Neural crest cell (in vitro differentiated cells): ENCODE measurements around the gene ESRRB. TPM values are rescaled to one million over a fixed set of nuclear protein-coding genes. Genes with fewer than 3 reads are reported as not detected.

ENCODE experiments used
- DNase-seq: peaks from one replicate; pipeline ENCODE4 v3.0.0; 2021; ENCODE audit warnings: low read depth, mixed read lengths, low spot score
- H3K27ac Mint-ChIP-seq: one replicate; pipeline ENCODE4 v1.8.0; 2021; ENCODE audit warnings: mild to moderate bottlenecking, mixed read lengths; ENCODE audit not compliant: unreplicated experiment
- H3K27me3 Mint-ChIP-seq: 2 replicates; pipeline ENCODE4 v1.8.0; 2021; ENCODE audit warnings: low read depth, mild to moderate bottlenecking, mixed read lengths
- H3K36me3 Mint-ChIP-seq: 2 replicates; pipeline ENCODE4 v1.8.0; 2021; ENCODE audit warnings: low read depth, mild to moderate bottlenecking, mixed read lengths
- H3K4me1 Mint-ChIP-seq: 2 replicates; pipeline ENCODE4 v1.8.0; 2021; ENCODE audit warnings: mixed read lengths
- H3K4me3 Mint-ChIP-seq: one replicate; pipeline ENCODE4 v1.8.0; 2021; ENCODE audit warnings: mild to moderate bottlenecking, mixed read lengths
- H3K9me3 Mint-ChIP-seq: 2 replicates; pipeline ENCODE4 v1.8.0; 2021; ENCODE audit warnings: mixed read lengths
- CTCF ChIP-seq: fragments of 200-600 bp; sonication (generic); conservative IDR thresholded peaks from 2 replicates; pipeline ENCODE4 v1.5.0; 2021; ENCODE audit warnings: antibody characterized with exemption, mild to moderate bottlenecking
- total RNA-seq: library from RNA; stranded (reverse); gene quantifications from 2 replicates; pipeline ENCODE4 v1.2.1, GENCODE V29; 2021

Gene ESRRB
- total RNA-seq, 1 donor from 2014 or later = 0.28 TPM

GRCh38 chr14:76408877-76409276 is 32.9 kb downstream of the ESRRB start:
- no peak for TF ChIP-seq CTCF
- Mint-ChIP-seq H3K36me3 (no peaks in the 10 kb centered on the region), H3K9me3 (no peaks in the 10 kb centered on the region), H3K4me1 (peaks cover 4% of the 10 kb centered on the region), H3K27ac (no peak overlapping the region), H3K27me3 (peaks cover 15% of the 10 kb centered on the region), H3K4me3 (no peak overlapping the region)
- DNase-seq = no peak

GRCh38 chr14:76412501-76412900 is 36.6 kb downstream of the ESRRB start:
- DNase-seq = no peak
- Mint-ChIP-seq H3K27ac (no peak overlapping the region), H3K4me3 (no peak overlapping the region), H3K9me3 (no peaks in the 10 kb centered on the region), H3K36me3 (no peaks in the 10 kb centered on the region), H3K4me1 (peaks cover 14% of the 10 kb centered on the region), H3K27me3 (peaks cover 29% of the 10 kb centered on the region)
- no peak for TF ChIP-seq CTCF

GRCh38 chr14:76413106-76413961 is 37.4 kb downstream of the ESRRB start:
- Mint-ChIP-seq H3K36me3 (no peaks in the 10 kb centered on the region), H3K9me3 (no peaks in the 10 kb centered on the region), H3K4me1 (peaks cover 14% of the 10 kb centered on the region), H3K27me3 (peaks cover 29% of the 10 kb centered on the region), H3K4me3 (no peak overlapping the region), H3K27ac (no peak overlapping the region)
- TF ChIP-seq CTCF = no peak
- DNase-seq = no peak

- Mint-ChIP-seq H3K27ac (no peak overlapping the region), H3K27me3 (peaks cover 29% of the 10 kb centered on the region), H3K4me1 (peaks cover 14% of the 10 kb centered on the region), H3K9me3 (no peaks in the 10 kb centered on the region), H3K36me3 (no peaks in the 10 kb centered on the region), H3K4me3 (peak overlapping the region; percentile 82)
- DNase-seq = no peak
- no peak for TF ChIP-seq CTCF
These were observed 38.1 kb downstream of the ESRRB start for GRCh38 chr14:76413962-76414600.

- no peaks in the 10 kb centered on the region for H3K36me3 Mint-ChIP-seq
- peaks cover 10% of the 10 kb centered on the region for H3K27me3 Mint-ChIP-seq
- H3K27ac Mint-ChIP-seq = no peak overlapping the region
- no peak overlapping the region for H3K4me3 Mint-ChIP-seq
- TF ChIP-seq CTCF = no peak
- peaks cover 5% of the 10 kb centered on the region for H3K4me1 Mint-ChIP-seq
- no peak for DNase-seq
- no peaks in the 10 kb centered on the region for H3K9me3 Mint-ChIP-seq
These were observed 43.5 kb downstream of the ESRRB start for GRCh38 chr14:76419399-76419798.
